Caco-2 (cell line): ENCODE results near the gene EGFL8. TPM values are rescaled to one million over a fixed set of nuclear protein-coding genes. Genes with fewer than 3 reads are reported as not detected.
A peak's percentile ranks its signal among the peaks of the same experiment; 100 is the strongest.

Source experiments
- BruUV-seq: library from RNA; stranded (reverse); fragments of 400-500 nt; replicated peaks from 2 replicates; lab custom pipeline; 2021; lab: Mats Ljungman, UMichigan
- CTCF ChIA-PET: fragments of 300-600 bp; sonication (Branson Sonifier 250); formaldehyde crosslinking; loops from one replicate; lab custom pipeline; 2022; ENCODE audit warnings: antibody characterized with exemption; lab: Charles Lee
- POLR2A ChIA-PET: fragments of 300-600 bp; sonication (Branson Sonifier 250); formaldehyde crosslinking; loops from one replicate; lab custom pipeline; 2022; ENCODE audit warnings: antibody characterized with exemption; lab: Charles Lee
- DNase-seq, 2 experiments: peaks; one replicate each; pipeline versions ENCODE4 v3.0.0 to v3.0.0-alpha.2; 2020 to 2022
- H3K27me3 ChIP-seq: replicated peaks from 2 replicates; pipeline ENCODE4 v1.6.0; 2011; ENCODE audit warnings: low read length; ENCODE audit not compliant: control insufficient read depth, insufficient read depth
- H3K36me3 ChIP-seq: 2 replicates; pipeline ENCODE4 v1.5.1; 2011; ENCODE audit warnings: low read length; ENCODE audit not compliant: control insufficient read depth, insufficient read depth
- H3K4me1 ChIP-seq: fragments of 250-450 bp; sonication (Bioruptor Pico); 2 replicates; pipeline ENCODE4 v1.5.1; 2020; ENCODE audit warnings: mild to moderate bottlenecking
- H3K4me3 ChIP-seq: 2 replicates; pipeline ENCODE4 v1.5.1; 2011; ENCODE audit warnings: low read depth, mild to moderate bottlenecking, control low read depth, low read length
- H3K9me3 ChIP-seq: fragments of 250-450 bp; sonication (Bioruptor Pico); 2 replicates; pipeline ENCODE4 v1.5.1; 2020; ENCODE audit warnings: mild to moderate bottlenecking, moderate library complexity
- H3K27ac Mint-ChIP-seq: one replicate; pipeline ENCODE4 v1.8.0; 2022; ENCODE audit warnings: mixed read lengths; ENCODE audit not compliant: unreplicated experiment
- H3K27me3 Mint-ChIP-seq: one replicate; pipeline ENCODE4 v1.8.0; 2022; ENCODE audit warnings: mixed read lengths; ENCODE audit not compliant: insufficient read depth, unreplicated experiment
- H3K36me3 Mint-ChIP-seq: one replicate; pipeline ENCODE4 v1.8.0; 2022; ENCODE audit warnings: mild to moderate bottlenecking, mixed read lengths; ENCODE audit not compliant: insufficient read depth, unreplicated experiment
- H3K4me1 Mint-ChIP-seq: one replicate; pipeline ENCODE4 v1.8.0; 2022; ENCODE audit warnings: low read depth, mixed read lengths; ENCODE audit not compliant: unreplicated experiment
- H3K4me3 Mint-ChIP-seq: one replicate; pipeline ENCODE4 v1.8.0; 2022; ENCODE audit warnings: mild to moderate bottlenecking, moderate library complexity, mixed read lengths; ENCODE audit not compliant: unreplicated experiment
- H3K9me3 Mint-ChIP-seq: one replicate; pipeline ENCODE4 v1.8.0; 2022; ENCODE audit warnings: mixed read lengths; ENCODE audit not compliant: unreplicated experiment
- CTCF ChIP-seq, 2 experiments: fragments of 200-600 bp in 1 of 2; IDR thresholded peaks; 1 replicate in 1 of 2; 2 replicates in 1 of 2; pipeline versions ENCODE4 v1.5.1 to v1.8.0; 2011 to 2022; ENCODE audit warnings: antibody characterized with exemption in 1 of 2, control low read depth in 1 of 2, inconsistent platforms in 1 of 2, low read depth in 1 of 2, low read length in 1 of 2, mild to moderate bottlenecking in 1 of 2, moderate library complexity in 1 of 2; ENCODE audit not compliant: insufficient read depth in 1 of 2, severe bottlenecking in 1 of 2, unreplicated experiment in 1 of 2
- intact Hi-C: fragments of 100-400 bp; cut with micrococcal nuclease; formaldehyde crosslinking; loops from one replicate; pipeline ENCODE4 v1.10.0; 2022; ENCODE audit not compliant: unreplicated experiment
- microRNA-seq: library from miRNA; unstranded; fragments of <30 nt; microRNA quantifications from one replicate; pipeline ENCODE4 v1.2.0, GENCODE V29; 2022
- total RNA-seq: library from RNA; stranded (reverse); gene quantifications from 2 replicates; pipeline ENCODE4 v1.2.3, GENCODE V29; 2022

Gene EGFL8
- total RNA-seq, 1 experiment from 2014 or later: 45.0 TPM

- Mint-ChIP-seq H3K27ac (no peak overlapping the region), H3K9me3 (no peaks in the 10 kb centered on the region), H3K4me3 (no peak overlapping the region), H3K4me1 (no peaks in the 10 kb centered on the region), H3K27me3 (peaks cover 2% of the 10 kb centered on the region), H3K36me3 (no peaks in the 10 kb centered on the region)
- Histone ChIP-seq H3K4me1 (no peaks in the 10 kb centered on the region), H3K36me3 (no peaks in the 10 kb centered on the region), H3K27me3 (no peaks in the 10 kb centered on the region; the same call in 1 of the 2 replicates), H3K4me3 (no peak overlapping the region), H3K9me3 (no peaks in the 10 kb centered on the region)
- no peak for DNase-seq
- POLR2A ChIA-PET: no interaction called here
- intact Hi-C loops: no loop called here
- TF ChIP-seq CTCF (IDR thresholded peaks at IDR 0.05; ENCODE audit: insufficient read depth in 1 of 2, low read depth in 1 of 2, low read length in 1 of 2, severe bottlenecking in 1 of 2, unreplicated experiment in 1 of 2): no peak
- BruUV-seq: no TSS peak
- CTCF ChIA-PET: no interaction called here
These were observed 51.9 kb downstream of the EGFL8 start for GRCh38 chr6:32216285-32216684.

- no peaks in the 10 kb centered on the region for H3K36me3 ChIP-seq
- H3K4me3 ChIP-seq: no peak overlapping the region
- Mint-ChIP-seq H3K4me3 (no peak overlapping the region), H3K27ac (no peak overlapping the region), H3K4me1 (no peaks in the 10 kb centered on the region), H3K27me3 (peaks cover 2% of the 10 kb centered on the region), H3K9me3 (no peaks in the 10 kb centered on the region), H3K36me3 (no peaks in the 10 kb centered on the region)
- no TSS peak for BruUV-seq
- no peaks in the 10 kb centered on the region for H3K9me3 ChIP-seq
- TF ChIP-seq CTCF (IDR thresholded peaks at IDR 0.05; ENCODE audit: insufficient read depth in 1 of 2, low read depth in 1 of 2, low read length in 1 of 2, severe bottlenecking in 1 of 2, unreplicated experiment in 1 of 2): no peak
- DNase-seq: no peak
- ChIA-PET POLR2A (no interaction called here), CTCF (no interaction called here)
- intact Hi-C loops: no loop called here
- no peaks in the 10 kb centered on the region for H3K4me1 ChIP-seq
- H3K27me3 ChIP-seq: no peaks in the 10 kb centered on the region; the same call in 1 of the 2 replicates
These were observed 52.6 kb downstream of the EGFL8 start for GRCh38 chr6:32216998-32217397.

Small RNA genes within 50 kb of the gene (microRNA-seq; reads per million reads assigned to microRNA genes)
- gene MIR6721 (3.3 reads per million, percentile 21 among the genes with 10 or more reads in this experiment), gene MIR6833 (not detected)

Other genes starting within 250 kb of the EGFL8 start
- 4.8 and 4.9 TPM in 2 replicates for gene C2, start 236.9 kb upstream of the EGFL8 start, total RNA-seq
- gene CFB, start 218.5 kb upstream of the EGFL8 start, total RNA-seq: 31.0 and 32.1 TPM in 2 replicates
- gene NELFE, start 205.6 kb upstream of the EGFL8 start, total RNA-seq: 75.3 and 82.0 TPM in 2 replicates
- 70.0 and 77.9 TPM in 2 replicates for gene SKIC2, start 205.4 kb upstream of the EGFL8 start, total RNA-seq
- gene DXO, start 192.5 kb upstream of the EGFL8 start, total RNA-seq: 22.4 and 23.7 TPM in 2 replicates
- gene C4A, start 182.5 kb upstream of the EGFL8 start, total RNA-seq: 1.0 and 1.5 TPM in 2 replicates
- 1.1 and 1.4 TPM in 2 replicates for gene C4B, start 149.8 kb upstream of the EGFL8 start, total RNA-seq
- gene CYP21A2, start 126.2 kb upstream of the EGFL8 start, total RNA-seq: not detected in 2 replicates
- 2.7 and 3.9 TPM in 2 replicates for gene TNXB, start 55.3 kb upstream of the EGFL8 start, total RNA-seq
- gene ATF6B, start 36.3 kb upstream of the EGFL8 start, total RNA-seq: 61.5 and 64.9 TPM in 2 replicates
- gene FKBPL, start 34.3 kb upstream of the EGFL8 start, total RNA-seq: 8.9 and 9.1 TPM in 2 replicates
- 2.0 and 3.6 TPM in 2 replicates for gene PRRT1, start 12.7 kb upstream of the EGFL8 start, total RNA-seq
- 80.8 and 92.5 TPM in 2 replicates for gene PPT2, start 10.5 kb upstream of the EGFL8 start, total RNA-seq
- 60.4 and 61.9 TPM in 2 replicates for gene AGPAT1, start 11.5 kb downstream of the EGFL8 start, total RNA-seq
- gene RNF5, start 13.8 kb downstream of the EGFL8 start, total RNA-seq: 64.7 and 70.7 TPM in 2 replicates
- 8.3 and 10.3 TPM in 2 replicates for gene AGER, start 19.7 kb downstream of the EGFL8 start, total RNA-seq
- gene PBX2, start 25.6 kb downstream of the EGFL8 start, total RNA-seq: 96.3 and 96.5 TPM in 2 replicates
- gene GPSM3, start 28.0 kb downstream of the EGFL8 start, total RNA-seq: 0.41 and 0.67 TPM in 2 replicates
- gene NOTCH4, start 59.5 kb downstream of the EGFL8 start, total RNA-seq: 0.30 and 0.43 TPM in 2 replicates
- not detected in 2 replicates for gene TSBP1, start 207.3 kb downstream of the EGFL8 start, total RNA-seq
- gene BTNL2, start 242.6 kb downstream of the EGFL8 start, total RNA-seq: not detected in 2 replicates